Tibial nerve (tissue), 4 donors: ENCODE data around the gene IGFN1. TPM values are rescaled to one million over a fixed set of nuclear protein-coding genes. Genes with fewer than 3 reads are reported as not detected.

ENCODE experiments used
- DNase-seq, 2 donors: peaks; one replicate each; pipeline ENCODE4 v3.0.0-alpha.2; 2019; ENCODE audit warnings: low spot score in 2 of 2
- H3K27ac ChIP-seq, 4 donors: fragments of 200-600 bp; sonication (generic) in 3 of 4; one replicate each; pipeline ENCODE4 v1.5.1; 2017 to 2019; ENCODE audit warnings: mild to moderate bottlenecking in 1 of 4
- H3K27me3 ChIP-seq, 2 donors: fragments of 200-600 bp; sonication (generic) in 1 of 2; one replicate each; pipeline versions ENCODE4 v1.5.1 to v1.6.0; 2017 to 2019
- H3K36me3 ChIP-seq, 3 donors: fragments of 200-600 bp; sonication (generic); one replicate each; pipeline ENCODE4 v1.5.1; 2018 to 2019
- H3K4me1 ChIP-seq, 4 donors: fragments of 200-600 bp; sonication (generic) in 3 of 4; one replicate each; pipeline ENCODE4 v1.5.1; 2017 to 2019
- H3K4me3 ChIP-seq, 4 donors: fragments of 200-600 bp; sonication (generic) in 3 of 4; one replicate each; pipeline ENCODE4 v1.5.1; 2017 to 2019; ENCODE audit warnings: mild to moderate bottlenecking in 1 of 4, moderate library complexity in 1 of 4
- H3K9me3 ChIP-seq, 4 donors: fragments of 200-600 bp; sonication (generic) in 3 of 4; one replicate each; pipeline ENCODE4 v1.5.1; 2017 to 2019
- CTCF ChIP-seq, 5 experiments: fragments of 200-600 bp in 3 of 5; fragments of 450-650 bp in 2 of 5; sonication (generic) in 3 of 5; IDR thresholded peaks; one replicate each; pipeline ENCODE4 v1.5.1; 2016 to 2019; ENCODE audit warnings: antibody characterized with exemption in 5 of 5, mild to moderate bottlenecking in 3 of 5, moderate library complexity in 2 of 5
- EP300 ChIP-seq, 2 donors: sonication (generic); formaldehyde crosslinking; IDR thresholded peaks; one replicate each; pipeline ENCODE4 v1.6.1; 2017; ENCODE audit warnings: antibody characterized with exemption in 2 of 2, mild to moderate bottlenecking in 1 of 2
- POLR2A ChIP-seq, 2 donors: fragments of 450-650 bp; IDR thresholded peaks; one replicate each; pipeline ENCODE4 v1.6.1; 2017; ENCODE audit warnings: antibody characterized with exemption in 2 of 2, mild to moderate bottlenecking in 2 of 2, moderate library complexity in 2 of 2
- WGBS, 2 donors: methylation state at CpG; one replicate each; pipeline ENCODE4 v1.1.5; 2018; 5-methylcytosine and 5-hydroxymethylcytosine counted together
- total RNA-seq, 4 donors: library from RNA; depleted of rRNA; stranded (reverse); fragments of >200 nt; gene quantifications; one replicate each; pipeline ENCODE4 v1.1.0, GENCODE V29; 2016

Gene IGFN1
- total RNA-seq, 4 donors from 2014 or later = not detected

DNA sequence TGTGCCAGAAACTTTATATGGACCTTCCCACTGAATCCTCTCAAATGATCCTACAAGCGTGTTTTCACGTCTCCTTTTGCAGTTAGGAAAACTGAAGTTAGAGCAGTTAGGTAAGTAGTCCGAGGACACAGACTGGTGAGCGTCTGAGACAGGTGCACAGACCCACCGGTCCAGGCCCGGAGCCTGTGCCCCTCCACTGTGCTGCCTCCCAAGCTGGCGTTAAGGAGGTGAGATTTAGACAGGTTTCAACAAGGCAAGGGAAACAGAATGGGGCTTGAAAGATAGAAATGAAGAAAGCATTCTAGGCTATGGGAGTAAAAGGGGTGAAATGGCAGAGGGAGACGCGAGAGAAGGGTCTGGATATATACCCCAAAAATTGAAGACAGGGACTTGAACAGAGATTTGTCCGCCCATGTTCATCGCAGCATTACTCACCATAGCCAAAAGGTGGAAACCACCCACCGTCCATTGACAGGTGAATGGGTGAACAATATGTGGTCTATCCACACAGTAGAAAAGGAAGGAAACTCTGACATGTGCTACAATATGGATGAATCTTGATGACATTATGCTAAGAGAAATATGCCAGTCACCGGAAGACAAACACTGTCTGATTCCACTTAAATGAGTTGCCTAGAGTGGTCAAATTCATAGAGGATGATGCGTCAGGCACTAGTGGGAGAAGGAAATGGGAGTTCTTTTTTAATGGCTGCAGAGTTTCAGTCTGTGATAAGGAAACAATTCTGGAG, 77.0 kb downstream of the IGFN1 start:
- Histone ChIP-seq H3K4me1 (no peaks in the 10 kb centered on the region), H3K27ac (no peak overlapping the region), H3K27me3 (peaks cover 0 to 24% of the 10 kb centered on the region in 2 donors), H3K9me3 (no peaks in the 10 kb centered on the region), H3K4me3 (no peak overlapping the region), H3K36me3 (no peaks in the 10 kb centered on the region)
- TF ChIP-seq POLR2A (IDR thresholded peaks at IDR 0.05) (no peak), CTCF (IDR thresholded peaks at IDR 0.05) (no peak), EP300 (IDR thresholded peaks at IDR 0.05) (no peak)
- no peak for DNase-seq
- WGBS, 2 donors = 89% methylated on average over 14 of the region's 14 CpGs

DNA sequence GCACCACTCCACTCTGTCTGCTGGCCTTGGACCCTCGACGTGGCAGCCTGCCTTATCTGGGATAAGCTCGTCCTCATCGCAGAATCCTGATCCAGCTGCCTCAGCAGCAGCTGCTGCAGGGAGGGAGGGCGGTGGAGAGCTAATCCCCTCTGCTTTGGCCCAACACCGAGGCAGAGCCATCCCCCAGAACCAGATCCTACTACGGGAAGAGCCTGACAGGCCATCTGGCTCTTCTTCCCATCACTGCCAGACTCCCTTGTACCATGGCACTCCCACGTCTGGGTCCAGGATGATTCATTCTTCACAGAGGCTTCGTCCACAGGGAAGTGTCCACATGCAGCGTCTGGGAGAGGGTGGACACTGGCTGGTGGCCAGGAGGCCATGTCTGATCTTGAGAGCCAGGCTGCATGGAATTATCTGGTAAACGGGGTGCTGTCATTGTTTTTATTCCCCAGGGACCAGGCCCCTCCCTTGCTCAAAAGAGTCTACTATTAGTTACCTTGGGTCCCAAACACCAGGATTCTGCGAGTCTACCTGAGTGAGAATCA, 78.1 kb downstream of the IGFN1 start:
- H3K27ac ChIP-seq = no peak overlapping the region
- no peaks in the 10 kb centered on the region for H3K36me3 ChIP-seq
- H3K4me1 ChIP-seq = no peaks in the 10 kb centered on the region
- H3K9me3 ChIP-seq = no peaks in the 10 kb centered on the region
- 40 to 53% methylated on average over 9 to 12 of the region's 12 CpGs for WGBS, 2 donors
- no peak for DNase-seq
- H3K4me3 ChIP-seq = no peak overlapping the region
- no peak for TF ChIP-seq EP300 (IDR thresholded peaks at IDR 0.05)
- no peak for TF ChIP-seq CTCF (IDR thresholded peaks at IDR 0.05)
- no peak for TF ChIP-seq POLR2A (IDR thresholded peaks at IDR 0.05)
- H3K27me3 ChIP-seq = peaks cover 0 to 24% of the 10 kb centered on the region in 2 donors

- no peaks in the 10 kb centered on the region for H3K9me3 ChIP-seq
- no peak overlapping the region for H3K4me3 ChIP-seq
- H3K27ac ChIP-seq = no peak overlapping the region
- H3K36me3 ChIP-seq = no peaks in the 10 kb centered on the region
- TF ChIP-seq CTCF (IDR thresholded peaks at IDR 0.05) = no peak
- TF ChIP-seq POLR2A (IDR thresholded peaks at IDR 0.05) = no peak
- no peak for TF ChIP-seq EP300 (IDR thresholded peaks at IDR 0.05)
- WGBS, 2 donors = 88% methylated on average over 7 of the region's 7 CpGs
- peaks cover 0 to 24% of the 10 kb centered on the region in 2 donors for H3K27me3 ChIP-seq
- H3K4me1 ChIP-seq = no peaks in the 10 kb centered on the region
- no peak for DNase-seq
These were observed 78.7 kb downstream of the IGFN1 start for GRCh38 chr1:201269281-201269680.

- WGBS, 2 donors = 80 to 83% methylated on average over 6 of the region's 6 CpGs
- no peaks in the 10 kb centered on the region for H3K9me3 ChIP-seq
- DNase-seq = no peak
These were observed 79.3 kb downstream of the IGFN1 start for GRCh38 chr1:201269900-201270410.

More at GRCh38 chr1:201269900-201270410, 79.3 kb downstream of the IGFN1 start:
- no peak overlapping the region for H3K27ac ChIP-seq
- H3K4me3 ChIP-seq = no peak overlapping the region
- H3K4me1 ChIP-seq = no peaks in the 10 kb centered on the region
- peaks cover 0 to 24% of the 10 kb centered on the region in 2 donors for H3K27me3 ChIP-seq
- TF ChIP-seq CTCF (IDR thresholded peaks at IDR 0.05) (no peak), POLR2A (IDR thresholded peaks at IDR 0.05) (no peak), EP300 (IDR thresholded peaks at IDR 0.05) (no peak)
- no peaks in the 10 kb centered on the region for H3K36me3 ChIP-seq
